Measurements from ENCODE around the gene TEKT2.

The TEKT2 gene

DNA sequence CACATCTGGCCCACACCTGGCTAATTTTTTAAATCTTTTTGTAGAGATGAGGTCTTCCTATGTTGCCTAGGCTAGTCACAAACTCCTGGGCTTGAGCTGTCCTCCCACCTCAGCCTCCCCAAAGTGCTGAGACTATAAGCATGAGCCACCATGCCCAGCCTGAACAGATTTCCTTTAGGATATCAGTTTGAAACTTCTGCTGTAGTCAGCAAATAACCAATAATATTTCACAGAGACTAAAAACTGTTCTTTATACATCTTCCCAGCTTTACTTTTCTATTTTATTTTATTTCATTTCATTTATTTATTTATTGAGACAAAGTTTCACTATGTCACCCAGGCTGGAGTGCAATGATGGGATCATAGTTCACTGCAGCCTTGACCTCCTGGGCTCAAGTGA lies 29.9 kb upstream of the TEKT2 start:
- Histone ChIP-seq H3K36me3 (ENCODE audit: control insufficient read depth, insufficient read depth, low read length) (no peaks in the 10 kb centered on the region), H3K27me3 (replicated peaks; ENCODE audit: control insufficient read depth, insufficient read depth, low read length) (no peaks in the 10 kb centered on the region), H3K4me3 (replicated peaks; ENCODE audit: low read depth, low read length) (no peak overlapping the region)
- TF ChIP-seq, protein P1, sequence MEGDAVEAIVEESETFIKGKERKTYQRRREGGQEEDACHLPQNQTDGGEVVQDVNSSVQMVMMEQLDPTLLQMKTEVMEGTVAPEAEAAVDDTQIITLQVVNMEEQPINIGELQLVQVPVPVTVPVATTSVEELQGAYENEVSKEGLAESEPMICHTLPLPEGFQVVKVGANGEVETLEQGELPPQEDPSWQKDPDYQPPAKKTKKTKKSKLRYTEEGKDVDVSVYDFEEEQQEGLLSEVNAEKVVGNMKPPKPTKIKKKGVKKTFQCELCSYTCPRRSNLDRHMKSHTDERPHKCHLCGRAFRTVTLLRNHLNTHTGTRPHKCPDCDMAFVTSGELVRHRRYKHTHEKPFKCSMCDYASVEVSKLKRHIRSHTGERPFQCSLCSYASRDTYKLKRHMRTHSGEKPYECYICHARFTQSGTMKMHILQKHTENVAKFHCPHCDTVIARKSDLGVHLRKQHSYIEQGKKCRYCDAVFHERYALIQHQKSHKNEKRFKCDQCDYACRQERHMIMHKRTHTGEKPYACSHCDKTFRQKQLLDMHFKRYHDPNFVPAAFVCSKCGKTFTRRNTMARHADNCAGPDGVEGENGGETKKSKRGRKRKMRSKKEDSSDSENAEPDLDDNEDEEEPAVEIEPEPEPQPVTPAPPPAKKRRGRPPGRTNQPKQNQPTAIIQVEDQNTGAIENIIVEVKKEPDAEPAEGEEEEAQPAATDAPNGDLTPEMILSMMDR (IDR thresholded peaks at IDR 0.05; ENCODE audit: insufficient read depth, low read length, poor library complexity, severe bottlenecking) = no peak
- no peak for DNase-seq (ENCODE audit: extremely low read depth, insufficient read length)

DNA sequence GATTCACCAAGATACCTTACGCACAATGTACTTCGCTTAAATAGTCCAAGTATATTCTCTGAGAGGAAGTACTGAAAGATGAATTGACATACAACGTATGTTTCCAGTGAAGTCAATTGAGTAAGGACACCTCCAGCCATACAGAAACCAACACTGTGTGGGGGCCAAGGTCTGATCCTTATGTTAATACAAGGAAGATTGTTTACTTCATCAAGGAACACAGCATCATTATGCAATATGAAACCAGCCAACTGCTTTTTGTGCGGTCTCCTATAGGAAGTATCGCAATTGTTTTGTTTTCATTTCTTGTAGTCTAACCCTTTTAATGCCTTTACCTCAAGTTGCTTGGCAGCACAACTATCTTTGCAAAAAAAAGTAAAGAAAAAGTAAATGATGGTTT lies 28.2 kb upstream of the TEKT2 start:
- H3K36me3 ChIP-seq (ENCODE audit: control insufficient read depth, insufficient read depth, low read length) = no peaks in the 10 kb centered on the region
- no peaks in the 10 kb centered on the region for H3K27me3 ChIP-seq (replicated peaks; ENCODE audit: control insufficient read depth, insufficient read depth, low read length)
- H3K4me3 ChIP-seq (replicated peaks; ENCODE audit: low read depth, low read length) = no peak overlapping the region
- DNase-seq (ENCODE audit: extremely low read depth, insufficient read length) = no peak
- TF ChIP-seq, protein P1 (IDR thresholded peaks at IDR 0.05; ENCODE audit: insufficient read depth, low read length, poor library complexity, severe bottlenecking) = no peak

DNA sequence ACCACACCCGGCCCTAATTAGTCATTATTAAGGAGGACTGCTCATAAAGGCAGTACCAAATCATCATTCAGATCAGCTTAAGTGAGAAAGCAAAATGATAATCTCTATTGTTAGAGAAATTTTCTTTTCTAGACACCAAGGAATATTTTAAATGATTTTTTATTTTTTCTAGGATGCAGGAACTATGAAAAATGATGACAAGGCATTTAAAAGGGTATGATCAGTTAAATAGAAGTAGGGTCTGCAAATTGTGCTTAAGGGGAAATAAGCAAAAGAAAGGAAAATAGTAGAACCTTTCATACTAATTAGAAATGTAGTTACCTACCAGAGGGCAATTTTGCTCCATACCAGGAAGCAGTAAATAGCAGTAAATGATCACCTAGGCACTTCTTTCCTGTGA lies 21.6 kb upstream of the TEKT2 start:
- TF ChIP-seq, protein P1 (IDR thresholded peaks at IDR 0.05; ENCODE audit: insufficient read depth, low read length, poor library complexity, severe bottlenecking) = no peak
- DNase-seq (ENCODE audit: extremely low read depth, insufficient read length) = no peak
- Histone ChIP-seq H3K36me3 (ENCODE audit: control insufficient read depth, insufficient read depth, low read length) (no peaks in the 10 kb centered on the region), H3K27me3 (replicated peaks; ENCODE audit: control insufficient read depth, insufficient read depth, low read length) (no peaks in the 10 kb centered on the region), H3K4me3 (replicated peaks; ENCODE audit: low read depth, low read length) (no peak overlapping the region)

DNA sequence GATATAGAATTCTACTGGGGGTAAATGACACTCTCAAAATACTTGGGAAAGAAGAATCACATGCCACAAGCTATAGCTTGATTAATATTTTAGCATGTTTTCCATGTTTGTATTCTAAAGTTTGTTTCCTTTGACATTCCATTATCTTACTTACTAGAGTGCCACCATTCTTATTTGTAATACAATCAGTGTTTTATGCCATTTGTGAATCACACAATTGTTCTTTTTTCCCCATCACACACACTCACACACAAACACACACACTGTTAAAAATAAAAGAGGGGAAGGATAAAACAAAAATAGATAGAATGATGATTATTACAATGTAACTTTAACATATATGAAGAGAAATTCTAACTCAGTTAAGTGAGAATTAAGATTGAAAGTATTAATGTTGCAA lies 16.0 kb upstream of the TEKT2 start:
- H3K36me3 ChIP-seq (ENCODE audit: control insufficient read depth, insufficient read depth, low read length) = no peaks in the 10 kb centered on the region
- no peaks in the 10 kb centered on the region for H3K27me3 ChIP-seq (replicated peaks; ENCODE audit: control insufficient read depth, insufficient read depth, low read length)
- H3K4me3 ChIP-seq (replicated peaks; ENCODE audit: low read depth, low read length) = no peak overlapping the region
- TF ChIP-seq, protein P1 (IDR thresholded peaks at IDR 0.05; ENCODE audit: insufficient read depth, low read length, poor library complexity, severe bottlenecking) = no peak
- DNase-seq (ENCODE audit: extremely low read depth, insufficient read length) = no peak

DNA sequence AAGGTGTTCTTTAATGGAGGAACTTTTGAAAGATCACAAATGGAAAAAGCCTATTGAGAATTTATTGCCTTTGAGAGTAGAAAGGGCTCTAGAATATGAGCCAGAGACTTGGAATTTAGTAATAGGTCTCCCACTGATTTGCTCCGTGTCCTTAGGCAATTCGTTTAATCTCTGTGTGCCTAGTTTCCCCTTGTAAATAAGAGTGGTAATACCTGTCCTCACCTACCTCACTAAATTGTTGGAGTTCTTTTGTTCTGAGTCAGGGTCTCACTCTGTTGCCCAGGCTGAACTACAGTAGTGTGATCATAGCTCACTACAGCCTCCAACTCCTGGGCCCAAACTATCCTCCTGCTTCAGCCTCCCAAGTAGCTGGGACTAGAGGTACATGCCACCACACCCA lies 15.0 kb upstream of the TEKT2 start:
- TF ChIP-seq, protein P1 (IDR thresholded peaks at IDR 0.05; ENCODE audit: insufficient read depth, low read length, poor library complexity, severe bottlenecking) = no peak
- H3K27me3 ChIP-seq (replicated peaks; ENCODE audit: control insufficient read depth, insufficient read depth, low read length) = no peaks in the 10 kb centered on the region
- DNase-seq (ENCODE audit: extremely low read depth, insufficient read length) = no peak
- H3K36me3 ChIP-seq (ENCODE audit: control insufficient read depth, insufficient read depth, low read length) = no peaks in the 10 kb centered on the region
- no peak overlapping the region for H3K4me3 ChIP-seq (replicated peaks; ENCODE audit: low read depth, low read length)

DNA sequence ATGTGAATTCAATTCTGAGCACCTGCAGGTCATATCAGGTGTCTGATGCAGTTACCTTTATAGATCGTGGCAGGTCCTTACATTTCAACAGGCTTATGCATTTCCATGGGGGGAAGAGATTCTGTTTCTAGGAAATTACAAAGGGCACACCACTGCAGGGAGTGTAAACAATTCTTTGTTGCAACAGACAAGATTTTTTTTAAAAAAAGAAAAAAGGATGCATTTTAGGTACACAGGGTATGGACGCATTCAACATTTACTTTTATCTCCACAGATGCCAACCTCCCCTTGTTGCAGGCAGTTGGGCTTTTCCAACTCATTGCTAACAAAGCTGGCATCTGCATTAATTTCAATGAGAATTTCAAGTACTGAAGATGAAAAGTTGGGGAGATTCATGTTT lies 13.5 kb upstream of the TEKT2 start:
- Histone ChIP-seq H3K27me3 (replicated peaks; ENCODE audit: control insufficient read depth, insufficient read depth, low read length) (no peaks in the 10 kb centered on the region), H3K36me3 (ENCODE audit: control insufficient read depth, insufficient read depth, low read length) (no peaks in the 10 kb centered on the region), H3K4me3 (replicated peaks; ENCODE audit: low read depth, low read length) (no peak overlapping the region)
- TF ChIP-seq, protein P1 (IDR thresholded peaks at IDR 0.05; ENCODE audit: insufficient read depth, low read length, poor library complexity, severe bottlenecking) = no peak
- DNase-seq (ENCODE audit: extremely low read depth, insufficient read length) = no peak

All from GM06990 (cell line).